Ishikawa (cell line): ENCODE measurements around the gene SYP.

Experiments used
- CEBPB ChIP-seq: IDR thresholded peaks from 2 replicates; pipeline ENCODE4 v1.6.1; 2012
- CREB1 ChIP-seq: IDR thresholded peaks from 2 replicates; pipeline ENCODE4 v1.6.1; 2012; ENCODE audit warnings: low read depth
- EP300 ChIP-seq: IDR thresholded peaks from 2 replicates; pipeline ENCODE4 v1.6.1; 2012; ENCODE audit warnings: borderline replicate concordance
- FOXM1 ChIP-seq: IDR thresholded peaks from 2 replicates; pipeline ENCODE4 v1.6.1; 2012; ENCODE audit warnings: low read depth, borderline replicate concordance
- NFIC ChIP-seq: IDR thresholded peaks from 2 replicates; pipeline ENCODE4 v1.6.1; 2012
- RAD21 ChIP-seq: IDR thresholded peaks from 2 replicates; pipeline ENCODE4 v1.6.1; 2012; ENCODE audit warnings: low read depth
- TAF1 ChIP-seq: IDR thresholded peaks from 2 replicates; pipeline ENCODE4 v1.6.1; 2012; ENCODE audit warnings: low read depth, mild to moderate bottlenecking
- TCF12 ChIP-seq: IDR thresholded peaks from 2 replicates; pipeline ENCODE4 v1.6.1; 2012; ENCODE audit warnings: low read depth
- TEAD4 ChIP-seq: IDR thresholded peaks from 2 replicates; pipeline ENCODE4 v1.6.1; 2012
- YY1 ChIP-seq: IDR thresholded peaks from 2 replicates; pipeline ENCODE4 v1.6.1; 2012; ENCODE audit warnings: low read depth
- ZBTB7A ChIP-seq: IDR thresholded peaks from 2 replicates; pipeline ENCODE4 v1.6.1; 2012; ENCODE audit warnings: low read depth
- TF ChIP-seq, protein P1 (sequence below): IDR thresholded peaks from 2 replicates; pipeline ENCODE4 v1.6.1; 2012

DNA sequence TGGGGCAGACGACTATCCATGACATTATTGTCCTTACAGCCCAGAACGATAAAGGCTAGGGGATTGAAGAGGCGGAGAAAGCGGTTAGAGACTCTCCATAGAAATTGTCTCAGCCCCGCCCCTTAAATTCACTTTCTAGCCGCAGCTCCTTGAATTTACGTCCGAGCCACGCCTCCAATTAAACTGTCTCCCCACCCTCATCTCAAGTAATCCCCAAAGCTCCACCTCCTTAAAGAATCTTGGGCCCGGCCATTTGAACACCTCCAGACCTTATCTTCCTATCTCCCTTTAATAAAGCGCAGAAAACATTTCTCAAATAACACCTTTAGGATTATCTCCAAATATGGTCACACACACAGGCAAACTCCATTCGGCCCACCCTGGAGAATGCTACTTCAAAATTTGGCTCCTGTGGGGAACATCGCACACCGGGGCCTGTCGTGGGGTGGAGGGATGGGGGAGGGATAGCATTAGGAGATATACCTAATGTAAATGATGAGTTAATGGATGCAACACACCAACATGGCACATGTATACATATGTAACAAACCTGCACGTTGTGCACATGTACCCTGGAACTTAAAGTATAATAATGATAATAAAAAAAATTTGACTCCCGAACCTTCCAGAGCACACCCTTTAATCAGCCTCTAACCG lies 44.6 kb downstream of the SYP start:
- TF ChIP-seq TAF1 = no peak
- TF ChIP-seq EP300 = no peak
- TF ChIP-seq, protein P1, sequence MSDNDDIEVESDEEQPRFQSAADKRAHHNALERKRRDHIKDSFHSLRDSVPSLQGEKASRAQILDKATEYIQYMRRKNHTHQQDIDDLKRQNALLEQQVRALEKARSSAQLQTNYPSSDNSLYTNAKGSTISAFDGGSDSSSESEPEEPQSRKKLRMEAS = no peak; the same call in 1 of the 2 replicates
- no peak for TF ChIP-seq ZBTB7A
- TF ChIP-seq YY1 = no peak
- TF ChIP-seq TEAD4 = no peak
- no peak for TF ChIP-seq RAD21
- TF ChIP-seq NFIC = no peak
- no peak for TF ChIP-seq CREB1
- TF ChIP-seq CEBPB = no peak
- TF ChIP-seq FOXM1 = no peak
- TF ChIP-seq TCF12 = no peak
